ENCODE data around the gene GJB1.
"Not testable (repeated sequence)": the region's sequence is repeated elsewhere in the genome, so short reads cannot be mapped to it uniquely, and the experiment has no call there.

Gene GJB1

GRCh38 chrX:71256051-71256450 is 33.0 kb downstream of the GJB1 start:
- no peak for TF ChIP-seq CTCF (conservative IDR thresholded peaks at IDR 0.05)
- TF ChIP-seq ZFX (IDR thresholded peaks at IDR 0.05), result no peak
- no peak overlapping the region for H3K27ac ChIP-seq

GRCh38 chrX:71256856-71257255 is 33.8 kb downstream of the GJB1 start:
- TF ChIP-seq ZFX (IDR thresholded peaks at IDR 0.05) (no peak), CTCF (conservative IDR thresholded peaks at IDR 0.05) (no peak)
- H3K27ac ChIP-seq, result no peak overlapping the region

DNA sequence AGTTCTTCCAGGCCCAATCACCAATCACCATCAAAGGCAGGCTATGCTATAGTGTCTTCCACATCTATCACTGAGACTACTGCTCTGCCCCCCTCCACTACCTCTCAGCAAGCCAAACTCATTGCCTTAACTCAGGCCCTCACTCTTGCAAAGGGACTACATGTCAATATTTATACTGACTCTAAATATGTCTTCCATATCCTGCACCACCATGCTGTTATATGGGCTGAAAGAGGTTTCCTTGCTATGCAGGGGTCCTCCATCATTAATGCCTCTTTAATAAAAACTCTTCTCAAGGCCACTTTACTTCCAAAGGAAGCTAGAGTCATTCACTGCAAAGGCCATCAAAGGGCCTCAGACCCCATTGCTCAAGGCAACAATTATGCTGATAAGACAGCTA is 45.6 kb downstream of the GJB1 start:
- H3K27ac ChIP-seq, result not testable (repeated sequence)

- TF ChIP-seq CTCF (conservative IDR thresholded peaks at IDR 0.05) (no peak), ZFX (IDR thresholded peaks at IDR 0.05) (no peak)
- H3K27ac ChIP-seq, result no peak overlapping the region
Measured at GRCh38 chrX:71269801-71270395, 46.9 kb downstream of the GJB1 start.

DNA sequence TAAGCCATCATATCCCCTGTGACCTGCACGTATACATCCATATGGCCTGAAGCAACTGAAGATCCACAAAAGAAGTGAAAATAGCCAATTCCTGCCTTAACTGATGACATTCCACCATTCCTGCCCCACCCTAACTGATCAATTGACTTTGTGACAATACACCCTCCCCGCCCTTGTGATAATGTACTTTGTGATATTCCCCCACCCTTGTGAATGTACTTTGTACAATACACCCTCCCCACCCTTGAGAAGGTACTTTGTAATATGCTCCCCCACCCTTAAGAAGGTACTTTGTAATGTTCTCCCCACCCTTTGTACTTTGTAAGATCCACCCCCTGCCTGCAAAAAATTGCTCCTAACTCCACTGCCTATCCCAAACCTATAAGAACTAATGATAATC is 49.3 kb downstream of the GJB1 start:
- H3K27ac ChIP-seq, result not testable (repeated sequence)

All from C4-2B (cell line).